ENCODE data around the gene NCKAP5. TPM values are rescaled to one million over a fixed set of nuclear protein-coding genes. Genes with fewer than 3 reads are reported as not detected.

NCKAP5 gene
- total RNA-seq, 2 donors from 2014 or later: 0.78 to 2.6 TPM

- H3K4me3 ChIP-seq: no peak overlapping the region
- no peaks in the 10 kb centered on the region for H3K36me3 ChIP-seq (replicated peaks in 1 of 2; ENCODE audit: insufficient read depth in 1 of 2, low read depth in 2 of 2)
- TF ChIP-seq POLR2A (IDR thresholded peaks at IDR 0.05): no peak
- TF ChIP-seq, protein P1, sequence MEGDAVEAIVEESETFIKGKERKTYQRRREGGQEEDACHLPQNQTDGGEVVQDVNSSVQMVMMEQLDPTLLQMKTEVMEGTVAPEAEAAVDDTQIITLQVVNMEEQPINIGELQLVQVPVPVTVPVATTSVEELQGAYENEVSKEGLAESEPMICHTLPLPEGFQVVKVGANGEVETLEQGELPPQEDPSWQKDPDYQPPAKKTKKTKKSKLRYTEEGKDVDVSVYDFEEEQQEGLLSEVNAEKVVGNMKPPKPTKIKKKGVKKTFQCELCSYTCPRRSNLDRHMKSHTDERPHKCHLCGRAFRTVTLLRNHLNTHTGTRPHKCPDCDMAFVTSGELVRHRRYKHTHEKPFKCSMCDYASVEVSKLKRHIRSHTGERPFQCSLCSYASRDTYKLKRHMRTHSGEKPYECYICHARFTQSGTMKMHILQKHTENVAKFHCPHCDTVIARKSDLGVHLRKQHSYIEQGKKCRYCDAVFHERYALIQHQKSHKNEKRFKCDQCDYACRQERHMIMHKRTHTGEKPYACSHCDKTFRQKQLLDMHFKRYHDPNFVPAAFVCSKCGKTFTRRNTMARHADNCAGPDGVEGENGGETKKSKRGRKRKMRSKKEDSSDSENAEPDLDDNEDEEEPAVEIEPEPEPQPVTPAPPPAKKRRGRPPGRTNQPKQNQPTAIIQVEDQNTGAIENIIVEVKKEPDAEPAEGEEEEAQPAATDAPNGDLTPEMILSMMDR (IDR thresholded peaks at IDR 0.05): no peak
- H3K27me3 ChIP-seq: no peaks in the 10 kb centered on the region
- ATAC-seq: no peak
- no peak overlapping the region for H3K27ac ChIP-seq
- intact Hi-C loops (cut with DNase I): no loop called here
- 77 to 81% methylated on average over 4 to 7 of the region's 7 CpGs for WGBS, 2 donors
- H3K4me1 ChIP-seq: no peaks in the 10 kb centered on the region
- no peaks in the 10 kb centered on the region for H3K9me3 ChIP-seq
- DNase-seq: no peak
These were observed 786.0 kb downstream of the NCKAP5 start for GRCh38 chr2:132782176-132782783.

GRCh38 chr2:132780651-132781050, 787.6 kb downstream of the NCKAP5 start:
- intact Hi-C loops (cut with DNase I): no loop called here
- Histone ChIP-seq H3K9me3 (no peaks in the 10 kb centered on the region), H3K4me3 (no peak overlapping the region), H3K4me1 (no peaks in the 10 kb centered on the region), H3K36me3 (replicated peaks in 1 of 2; ENCODE audit: insufficient read depth in 1 of 2, low read depth in 2 of 2) (no peaks in the 10 kb centered on the region), H3K27me3 (no peaks in the 10 kb centered on the region), H3K27ac (no peak overlapping the region)
- TF ChIP-seq, protein P1 (IDR thresholded peaks at IDR 0.05): no peak
- TF ChIP-seq POLR2A (IDR thresholded peaks at IDR 0.05): no peak
- DNase-seq: no peak
- ATAC-seq: no peak
- WGBS, 2 donors: 64 to 75% methylated on average over 5 of the region's 5 CpGs

- no peak overlapping the region for H3K27ac ChIP-seq
- intact Hi-C loops (cut with DNase I): no loop called here
- H3K4me3 ChIP-seq: no peak overlapping the region
- H3K4me1 ChIP-seq: no peaks in the 10 kb centered on the region
- no peaks in the 10 kb centered on the region for H3K9me3 ChIP-seq
- no peaks in the 10 kb centered on the region for H3K27me3 ChIP-seq
- ATAC-seq (no peak), DNase-seq (no peak)
- TF ChIP-seq POLR2A (IDR thresholded peaks at IDR 0.05): no peak
- TF ChIP-seq, protein P1 (IDR thresholded peaks at IDR 0.05): no peak
- no peaks in the 10 kb centered on the region for H3K36me3 ChIP-seq (replicated peaks in 1 of 2; ENCODE audit: insufficient read depth in 1 of 2, low read depth in 2 of 2)
- WGBS, 2 donors: 63 to 68% methylated on average over 1 of the region's 1 CpG
These were observed 789.0 kb downstream of the NCKAP5 start for GRCh38 chr2:132779206-132779721.

DNA sequence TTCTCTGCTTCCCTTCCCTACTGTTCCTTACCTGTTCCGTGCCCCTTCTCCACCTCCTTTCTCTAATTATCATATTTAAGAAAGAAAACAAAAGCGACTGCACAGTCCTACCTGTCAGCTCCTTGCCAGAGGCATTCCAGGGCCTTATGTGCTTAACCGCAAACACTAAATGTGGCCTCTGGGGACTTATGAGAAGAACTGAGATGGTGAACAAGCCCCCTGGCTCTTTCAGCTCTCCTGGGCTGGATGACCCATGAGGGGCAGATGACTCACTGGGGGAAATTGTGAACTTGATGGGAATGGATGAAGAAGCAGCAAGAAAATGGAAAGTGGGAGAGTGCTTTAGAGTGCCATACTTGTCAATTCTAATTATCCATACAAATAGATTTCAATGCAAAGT, 792.0 kb downstream of the NCKAP5 start:
- Histone ChIP-seq H3K4me3 (no peak overlapping the region), H3K4me1 (no peaks in the 10 kb centered on the region), H3K9me3 (no peaks in the 10 kb centered on the region), H3K27ac (no peak overlapping the region), H3K27me3 (no peaks in the 10 kb centered on the region), H3K36me3 (replicated peaks in 1 of 2; ENCODE audit: insufficient read depth in 1 of 2, low read depth in 2 of 2) (no peaks in the 10 kb centered on the region)
- TF ChIP-seq, protein P1 (IDR thresholded peaks at IDR 0.05): no peak
- no peak for TF ChIP-seq POLR2A (IDR thresholded peaks at IDR 0.05)
- DNase-seq (no peak), ATAC-seq (no peak)
- 83 to 91% methylated on average over 3 of the region's 3 CpGs for WGBS, 2 donors
- intact Hi-C loops (cut with DNase I): no loop called here

DNA sequence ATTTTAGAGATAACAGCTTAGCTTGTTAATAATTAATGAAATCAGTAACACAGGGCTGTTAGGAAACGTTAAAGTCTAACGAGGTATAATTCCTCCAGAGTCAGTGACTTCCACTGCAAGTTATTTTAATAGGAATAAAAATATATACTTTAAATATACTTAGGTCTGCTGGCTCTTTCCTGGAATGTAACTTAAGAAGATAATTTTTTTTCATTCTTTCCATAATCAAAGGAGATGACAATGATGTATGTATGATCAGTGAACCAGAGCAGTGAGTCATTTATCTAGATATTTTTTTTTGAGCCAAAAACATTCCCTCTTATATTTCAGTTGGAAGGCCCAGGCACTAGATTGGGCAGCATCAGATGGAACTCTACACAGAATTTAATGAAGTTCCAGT, 794.1 kb downstream of the NCKAP5 start:
- no peaks in the 10 kb centered on the region for H3K4me1 ChIP-seq
- intact Hi-C loops (cut with DNase I): no loop called here
- H3K27me3 ChIP-seq: no peaks in the 10 kb centered on the region
- H3K27ac ChIP-seq: no peak overlapping the region
- no peaks in the 10 kb centered on the region for H3K9me3 ChIP-seq
- TF ChIP-seq POLR2A (IDR thresholded peaks at IDR 0.05): no peak
- TF ChIP-seq, protein P1 (IDR thresholded peaks at IDR 0.05): no peak
- no peak overlapping the region for H3K4me3 ChIP-seq
- DNase-seq (no peak), ATAC-seq (no peak)
- WGBS, 2 donors: 9 to 20% methylated on average over 2 of the region's 2 CpGs
- H3K36me3 ChIP-seq (replicated peaks in 1 of 2; ENCODE audit: insufficient read depth in 1 of 2, low read depth in 2 of 2): no peaks in the 10 kb centered on the region
